ENCODE measurements around the gene CSHL1.
A peak's percentile ranks its signal among the peaks of the same experiment; 100 is the strongest.
"Not testable (repeated sequence)": the region's sequence is repeated elsewhere in the genome, so short reads cannot be mapped to it uniquely, and the experiment has no call there.

CSHL1 gene

DNA sequence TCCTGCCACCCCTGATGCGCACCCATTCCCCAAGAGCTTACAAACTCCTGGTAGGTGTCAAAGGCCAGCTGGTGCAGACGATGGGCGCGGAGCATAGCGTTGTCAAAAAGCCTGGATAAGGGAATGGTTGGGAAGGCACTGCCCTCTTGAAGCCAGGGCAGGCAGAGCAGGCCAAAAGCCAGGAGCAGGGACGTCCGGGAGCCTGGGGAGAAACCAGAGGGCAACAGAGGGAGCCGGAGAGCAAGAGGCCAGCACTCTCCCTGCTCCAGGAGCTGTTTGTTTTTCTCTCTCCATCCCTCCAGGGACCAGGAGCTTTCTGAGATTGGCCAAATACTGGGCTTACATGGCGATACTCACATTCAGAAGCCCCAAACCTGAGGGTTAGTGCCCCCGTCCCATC is 7.2 kb upstream of the CSHL1 start:
- DNase-seq (ENCODE audit: low spot score): no peak

GRCh38 chr17:63917646-63918045 is 6.6 kb upstream of the CSHL1 start:
- DNase-seq (ENCODE audit: low spot score): no peak

DNA sequence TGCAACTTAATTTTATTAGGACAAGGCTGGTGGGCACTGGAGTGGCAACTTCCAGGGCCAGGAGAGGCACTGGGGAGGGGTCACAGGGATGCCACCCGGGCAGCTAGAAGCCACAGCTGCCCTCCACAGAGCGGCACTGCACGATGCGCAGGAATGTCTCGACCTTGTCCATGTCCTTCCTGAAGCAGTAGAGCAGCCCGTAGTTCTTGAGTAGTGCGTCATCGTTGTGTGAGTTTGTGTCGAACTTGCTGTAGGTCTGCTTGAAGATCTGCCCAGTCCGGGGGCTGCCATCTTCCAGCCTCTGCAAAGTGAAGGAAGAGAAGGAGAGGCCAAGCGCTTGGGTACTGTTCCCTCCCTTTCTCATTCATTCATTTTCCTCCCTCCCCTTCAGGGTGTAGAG is 6.1 kb upstream of the CSHL1 start:
- DNase-seq (ENCODE audit: low spot score): not testable (repeated sequence)

GRCh38 chr17:63916566-63917185 is 5.6 kb upstream of the CSHL1 start:
- no peak for DNase-seq (ENCODE audit: low spot score)

DNA sequence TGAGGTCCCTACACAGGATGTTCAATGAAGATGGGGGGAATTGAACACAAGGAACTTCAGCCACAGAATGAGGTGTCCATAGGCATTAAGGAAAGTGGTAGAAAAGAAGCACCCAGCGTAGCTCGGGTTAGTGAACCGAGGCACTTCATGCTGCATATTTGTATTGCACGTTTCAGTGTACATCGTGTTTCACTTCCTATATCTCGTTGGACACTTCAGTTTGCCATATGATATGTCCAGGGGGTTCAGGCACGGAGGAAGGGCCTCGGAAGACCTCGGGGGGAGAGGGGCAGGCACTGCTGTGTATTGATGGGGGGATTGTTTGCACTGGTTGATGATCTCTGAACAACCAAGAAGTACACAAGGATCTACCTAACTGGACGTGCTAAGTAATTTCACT is 4.7 kb upstream of the CSHL1 start:
- DNase-seq (ENCODE audit: low spot score): not testable (repeated sequence)

DNA sequence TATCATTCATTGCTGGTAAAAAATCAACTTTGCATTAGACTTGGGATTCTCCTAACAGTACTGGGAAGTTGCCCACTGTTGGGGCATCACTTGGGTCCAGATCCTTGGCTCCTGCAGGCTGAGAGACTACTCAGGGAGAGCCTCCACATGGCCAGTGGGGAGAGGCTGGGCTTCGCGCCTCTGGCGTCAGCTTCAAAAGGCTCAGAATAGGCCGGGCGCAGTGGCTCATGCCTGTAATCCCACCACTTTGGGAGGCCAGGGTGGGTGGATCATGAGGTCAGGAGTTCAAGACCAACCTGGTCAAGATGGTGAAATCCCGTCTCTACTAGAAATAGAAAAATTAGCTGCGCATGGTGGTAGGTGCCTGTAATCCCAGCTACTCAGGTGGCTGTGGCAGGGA is 3.4 kb upstream of the CSHL1 start:
- no peak for DNase-seq (ENCODE audit: low spot score)

- peak; percentile 85 for DNase-seq (ENCODE audit: low spot score)
Measured at GRCh38 chr17:63911657-63912100, 621 bp upstream of the CSHL1 start.

GRCh38 chr17:63910096-63910495 is 962 bp downstream of the CSHL1 start:
- no peak for DNase-seq (ENCODE audit: low spot score)

GRCh38 chr17:63909586-63909985 is 1.5 kb downstream of the CSHL1 start:
- not testable (repeated sequence) for DNase-seq (ENCODE audit: low spot score)

DNA sequence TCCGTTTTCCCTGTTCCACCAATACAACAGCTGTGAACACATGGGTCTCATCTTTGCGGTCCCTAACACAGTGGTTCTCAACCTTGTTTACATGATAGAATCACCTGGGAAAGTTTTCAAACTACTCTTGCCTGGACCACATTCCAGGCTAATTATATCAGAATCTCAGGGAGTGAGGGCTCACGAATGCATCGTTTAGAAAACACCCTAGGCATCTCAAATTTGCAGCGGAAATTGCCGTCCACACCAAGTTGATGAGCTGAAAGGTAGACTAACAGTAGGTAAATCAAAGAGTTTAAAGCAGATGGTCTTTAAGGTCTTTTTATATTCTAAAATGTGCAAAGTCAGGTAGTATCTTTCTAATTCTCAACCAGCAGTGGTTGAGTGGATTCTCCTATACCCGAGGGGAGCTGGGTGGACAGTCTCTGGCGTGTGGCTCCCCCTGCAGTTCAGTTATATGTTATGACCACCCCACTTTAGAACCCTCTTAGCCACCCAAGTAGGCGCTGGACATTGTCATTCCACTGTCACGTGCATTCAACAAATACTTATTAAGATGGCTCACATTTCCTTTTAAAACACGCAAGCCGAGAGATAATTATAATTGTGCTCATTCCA is 3.8 kb downstream of the CSHL1 start:
- DNase-seq (ENCODE audit: low spot score): peak; percentile 51

DNA sequence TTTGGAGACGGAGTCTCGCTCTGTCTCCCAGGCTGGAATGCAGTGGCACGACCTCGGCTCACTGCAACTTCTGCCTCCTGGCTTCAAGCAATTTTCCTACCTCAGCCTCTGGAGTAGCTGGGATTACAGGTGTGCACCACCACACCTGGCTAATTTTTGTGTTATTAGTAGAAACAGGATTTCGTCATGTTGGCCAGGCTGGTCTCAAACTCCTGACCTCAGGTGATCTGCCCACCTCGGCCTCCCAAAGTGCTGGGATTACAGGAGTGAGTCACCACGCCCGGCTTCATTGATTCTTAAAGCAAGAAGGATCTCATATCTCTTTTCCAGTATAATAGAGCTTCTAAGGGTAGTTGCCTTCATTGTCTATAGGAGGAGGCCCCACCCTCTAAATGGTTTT is 6.3 kb downstream of the CSHL1 start:
- not testable (repeated sequence) for DNase-seq (ENCODE audit: low spot score)

DNA sequence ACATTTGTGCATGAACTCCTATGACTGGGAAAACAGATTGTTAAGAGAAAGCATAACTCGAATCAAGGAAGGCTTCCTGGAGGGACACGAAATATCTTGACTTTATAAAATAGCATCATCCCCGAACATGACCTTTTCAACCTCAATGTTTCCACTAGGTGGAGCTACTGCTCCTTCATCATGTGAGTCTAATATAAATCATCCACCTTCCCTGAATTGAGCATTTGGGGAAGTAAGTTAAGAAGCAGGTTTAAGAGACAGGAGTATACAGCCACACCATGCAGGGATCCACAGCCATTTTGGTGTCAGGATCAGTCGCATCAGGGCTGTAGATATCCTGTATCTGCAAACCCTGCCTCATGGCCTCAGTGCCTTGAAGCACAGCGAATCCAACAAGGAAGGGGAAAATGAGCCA is 7.3 kb downstream of the CSHL1 start:
- not testable (repeated sequence) for DNase-seq (ENCODE audit: low spot score)

- DNase-seq (ENCODE audit: low spot score): peak; percentile 65
Measured at GRCh38 chr17:63901971-63902370, 9.1 kb downstream of the CSHL1 start.

DNA sequence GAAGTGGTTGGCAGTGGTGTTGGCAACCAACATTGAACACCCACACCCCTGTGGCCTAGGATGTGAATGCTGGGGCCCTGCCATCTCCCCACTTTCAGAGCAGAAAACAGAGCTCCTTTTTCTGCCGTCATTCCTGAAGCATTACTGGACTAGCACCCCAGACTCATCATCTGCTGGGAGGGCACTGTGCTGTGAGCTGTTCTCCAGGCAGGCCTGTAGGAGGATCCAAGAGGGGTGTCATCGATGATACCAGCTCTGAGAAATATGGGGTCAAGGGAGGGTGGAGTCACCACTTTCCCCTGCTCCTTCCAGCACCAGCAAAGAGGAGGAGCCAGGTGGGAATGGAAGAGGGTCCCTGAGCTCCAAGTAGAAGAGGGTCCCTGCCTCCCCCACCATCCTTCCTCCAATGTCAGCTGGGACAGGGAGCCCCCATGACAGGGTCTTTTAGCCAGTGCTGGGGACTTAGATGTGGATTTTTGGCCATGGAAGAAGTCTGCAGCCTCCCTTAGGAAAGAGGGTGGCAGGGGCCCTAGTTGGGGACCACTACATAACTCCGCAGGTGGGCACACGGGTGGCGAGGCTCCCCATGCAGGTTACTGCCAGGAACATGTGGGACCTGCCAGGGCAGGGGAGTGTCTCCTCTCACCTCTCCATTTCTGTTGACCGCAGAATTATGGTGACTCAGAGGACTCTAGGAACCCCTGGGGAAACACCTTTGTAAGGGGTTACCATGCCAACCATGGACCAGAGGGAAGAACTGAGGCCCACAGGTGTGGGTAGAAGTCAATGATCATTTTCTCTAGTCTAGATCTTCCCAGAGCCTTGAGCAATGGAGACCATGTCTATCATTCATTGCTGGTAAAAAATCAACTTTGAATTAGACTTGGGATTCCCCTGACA is 11.9 kb downstream of the CSHL1 start:
- DNase-seq (ENCODE audit: low spot score): not testable (repeated sequence)

- DNase-seq (ENCODE audit: low spot score): not testable (repeated sequence)
Measured at GRCh38 chr17:63896524-63897354, 14.3 kb downstream of the CSHL1 start, which contains the start of gene CSH1. TSS of gene CSH1 (minus strand) at chr17:63896574. CDS start at chr17:63896511, 63 bp downstream.

- DNase-seq (ENCODE audit: low spot score): not testable (repeated sequence)
Measured at GRCh38 chr17:63894821-63895220, 16.2 kb downstream of the CSHL1 start.

DNA sequence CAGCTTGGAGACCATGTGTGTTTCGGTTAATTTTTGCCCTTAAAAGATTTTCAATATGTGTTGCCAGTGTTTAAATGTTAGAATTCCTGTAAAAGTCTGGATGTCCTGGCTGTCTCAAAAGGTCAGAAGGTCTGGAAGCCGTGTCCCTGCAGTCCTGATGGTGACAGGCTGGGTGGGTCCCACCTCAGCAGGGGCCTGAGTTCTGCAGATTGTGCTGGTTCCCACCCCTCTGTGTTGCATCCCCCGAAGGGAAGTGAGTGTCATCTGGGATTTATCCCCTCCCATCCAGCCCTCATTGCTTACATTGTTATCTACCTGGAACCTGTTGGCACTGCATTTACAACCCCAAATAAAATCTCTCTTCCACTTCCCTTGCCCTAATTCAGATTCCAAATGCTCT is 17.0 kb downstream of the CSHL1 start:
- not testable (repeated sequence) for DNase-seq (ENCODE audit: low spot score)

DNA sequence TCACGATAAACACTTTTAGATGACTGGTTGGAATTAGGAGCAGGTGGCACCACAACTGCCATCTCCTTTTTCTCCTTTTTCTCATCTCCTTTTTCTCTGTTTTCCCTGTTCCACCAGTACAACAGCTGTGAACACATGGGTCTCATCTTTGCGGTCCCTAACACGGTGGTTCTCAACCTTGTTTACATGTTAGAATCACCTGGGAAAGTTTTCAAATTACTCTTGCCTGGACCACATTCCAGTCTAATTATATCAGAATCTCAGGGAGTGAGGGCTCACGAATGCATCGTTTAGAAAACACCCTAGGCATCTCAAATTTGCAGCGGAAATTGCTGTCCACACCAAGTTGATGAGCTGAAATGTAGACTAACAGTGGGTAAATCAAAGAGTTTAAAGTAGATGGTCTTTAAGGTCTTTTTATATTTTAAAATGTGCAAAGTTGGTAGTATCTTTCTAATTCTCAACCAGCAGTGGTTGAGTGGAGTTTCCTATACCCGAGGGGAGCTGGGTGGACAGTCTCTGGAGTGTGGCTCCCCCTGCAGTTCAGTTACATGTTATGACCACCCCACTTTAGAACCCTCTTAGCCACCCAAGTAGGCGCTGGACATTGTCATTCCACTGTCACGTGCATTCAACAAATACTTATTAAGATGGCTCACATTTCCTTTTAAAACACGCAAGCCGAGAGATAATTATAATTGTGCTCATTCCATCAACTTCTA is 18.6 kb downstream of the CSHL1 start:
- DNase-seq (ENCODE audit: low spot score): not testable (repeated sequence)

GRCh38 chr17:63889026-63889848 is 21.8 kb downstream of the CSHL1 start:
- DNase-seq (ENCODE audit: low spot score): peak; percentile 74

DNA sequence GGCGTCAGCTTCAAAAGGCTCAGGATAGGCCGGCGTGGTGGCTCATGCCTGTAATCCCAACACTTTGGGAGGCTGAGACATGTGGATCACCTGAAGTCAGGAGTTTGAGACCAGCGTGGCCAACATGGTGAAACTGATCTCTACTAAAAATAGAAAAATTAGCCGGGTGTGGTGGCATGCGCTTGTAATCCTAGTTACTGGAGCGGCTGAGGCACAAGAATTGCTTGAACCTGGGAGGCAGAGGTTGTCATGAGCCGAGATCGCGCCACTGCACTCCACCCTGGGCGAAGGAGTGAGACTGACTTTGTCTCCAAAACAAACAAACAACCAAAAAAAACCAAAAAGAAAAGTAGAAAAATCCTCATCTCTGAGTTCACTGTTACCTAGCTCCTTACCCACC is 25.9 kb downstream of the CSHL1 start:
- not testable (repeated sequence) for DNase-seq (ENCODE audit: low spot score)

All from D341Med (cell line).